ENCODE measurements around the gene MRLN.

The MRLN gene

DNA sequence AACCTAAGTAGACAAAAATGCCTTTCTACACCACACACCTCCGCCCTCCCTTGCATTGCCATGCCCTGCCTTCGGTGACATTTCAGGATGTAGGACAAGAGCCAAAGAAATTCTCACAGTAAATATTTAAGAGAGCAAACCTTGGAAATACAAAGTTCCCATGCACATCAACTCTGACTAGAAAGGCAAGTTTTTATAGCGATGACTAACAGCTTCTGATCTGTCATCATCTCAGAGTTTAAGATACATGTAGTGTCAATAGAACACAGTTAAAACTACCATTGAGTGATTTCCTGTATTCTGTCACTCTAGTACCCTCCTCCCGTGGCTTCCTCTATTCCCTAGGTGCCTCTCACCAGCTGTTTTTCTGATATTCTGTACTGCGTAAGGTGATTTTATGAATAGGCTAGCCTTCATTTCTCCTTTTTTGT is 64.3 kb downstream of the MRLN start:
- DNase-seq (ENCODE audit: low spot score in 2 of 2) (no peak), ATAC-seq (replicated peaks; ENCODE audit: extremely low read depth, poor library complexity, severe bottlenecking) (no peak)
- H3K4me3 Mint-ChIP-seq = no peak overlapping the region
- H3K27ac Mint-ChIP-seq (ENCODE audit: low read depth) = no peak overlapping the region
- H3K27me3 Mint-ChIP-seq = no peaks in the 10 kb centered on the region
- H3K36me3 Mint-ChIP-seq (ENCODE audit: insufficient read depth) = peaks cover 2% of the 10 kb centered on the region
- H3K9me3 Mint-ChIP-seq = no peaks in the 10 kb centered on the region
- H3K4me1 Mint-ChIP-seq = no peaks in the 10 kb centered on the region

DNA sequence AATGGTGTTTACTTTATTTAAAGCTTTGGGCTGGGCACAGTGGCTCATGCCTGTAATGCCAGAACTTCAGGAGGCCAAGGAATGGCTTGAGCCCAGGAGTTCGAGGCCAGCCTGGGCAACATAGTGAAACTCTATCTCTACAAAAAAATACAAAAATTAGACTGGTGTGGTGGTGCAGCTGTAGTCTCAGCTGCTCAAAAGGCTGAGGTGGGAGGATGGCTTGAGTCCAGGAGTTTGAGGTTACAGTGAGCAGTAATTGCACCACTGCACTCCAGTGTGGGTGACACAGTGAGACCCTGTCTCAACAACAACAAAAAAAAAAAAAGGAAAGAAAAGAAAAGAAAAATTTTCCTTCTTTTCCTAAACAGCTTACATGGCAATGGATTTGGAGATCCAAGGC is 65.6 kb downstream of the MRLN start:
- ATAC-seq (replicated peaks; ENCODE audit: extremely low read depth, poor library complexity, severe bottlenecking) (no peak), DNase-seq (ENCODE audit: low spot score in 2 of 2) (no peak)
- no peaks in the 10 kb centered on the region for H3K4me1 Mint-ChIP-seq

More for the DNA sequence above, 65.6 kb downstream of the MRLN start:
- Mint-ChIP-seq H3K9me3 (no peaks in the 10 kb centered on the region), H3K4me3 (no peak overlapping the region), H3K36me3 (ENCODE audit: insufficient read depth) (peaks cover 2% of the 10 kb centered on the region), H3K27ac (ENCODE audit: low read depth) (no peak overlapping the region), H3K27me3 (no peaks in the 10 kb centered on the region)
